Neural progenitor cell (in vitro differentiated cells): ENCODE data around the gene PADI1. TPM values are rescaled to one million over a fixed set of nuclear protein-coding genes. Genes with fewer than 3 reads are reported as not detected.

Experiments used
- DNase-seq: peaks from one replicate; pipeline ENCODE4 v3.0.0-alpha.2; 2016; ENCODE audit warnings: low spot score
- H2AFZ ChIP-seq: fragments of 200-600 bp; sonication (generic); replicated peaks from 2 replicates; pipeline ENCODE4 v1.6.1; 2016; ENCODE audit warnings: antibody characterized with exemption
- H3F3A ChIP-seq: fragments of 200-600 bp; sonication (generic); 2 replicates; pipeline ENCODE4 v1.6.1; 2016; ENCODE audit warnings: antibody characterized with exemption, low read depth
- H3K27ac ChIP-seq: fragments of 200-600 bp; sonication (generic); 2 replicates; pipeline ENCODE4 v1.5.1; 2016; ENCODE audit warnings: mild to moderate bottlenecking
- H3K27me3 ChIP-seq: fragments of 200-600 bp; sonication (generic); 2 replicates; pipeline ENCODE4 v1.6.1; 2016; ENCODE audit warnings: mild to moderate bottlenecking, moderate library complexity
- H3K36me3 ChIP-seq: fragments of 200-600 bp; sonication (generic); 2 replicates; pipeline ENCODE4 v1.5.1; 2016
- H3K4me1 ChIP-seq: fragments of 200-600 bp; sonication (generic); 2 replicates; pipeline ENCODE4 v1.6.1; 2016; ENCODE audit warnings: mixed run types
- H3K4me2 ChIP-seq: fragments of 200-600 bp; sonication (generic); 2 replicates; pipeline ENCODE4 v1.6.1; 2016
- H3K4me3 ChIP-seq: fragments of 200-600 bp; sonication (generic); 2 replicates; pipeline ENCODE4 v1.5.1; 2016
- H3K79me2 ChIP-seq: fragments of 200-600 bp; sonication (generic); 2 replicates; pipeline ENCODE4 v1.6.1; 2016; ENCODE audit warnings: low read depth
- H3K9ac ChIP-seq: fragments of 200-600 bp; sonication (generic); 2 replicates; pipeline ENCODE4 v1.6.1; 2016
- H3K9me3 ChIP-seq: fragments of 200-600 bp; sonication (generic); 2 replicates; pipeline ENCODE4 v1.5.1; 2016; ENCODE audit warnings: low read depth
- H4K20me1 ChIP-seq: fragments of 200-600 bp; sonication (generic); 2 replicates; pipeline ENCODE4 v1.6.1; 2016; ENCODE audit warnings: low read depth
- H3K27ac Mint-ChIP-seq: 3 replicates; pipeline ENCODE4 v1.8.0; 2021; ENCODE audit warnings: mixed read lengths
- H3K27me3 Mint-ChIP-seq: 2 replicates; pipeline ENCODE4 v1.8.0; 2022; ENCODE audit warnings: low read depth, mild to moderate bottlenecking, inconsistent platforms, moderate library complexity, mixed read lengths; ENCODE audit not compliant: insufficient read depth
- H3K36me3 Mint-ChIP-seq: 3 replicates; pipeline ENCODE4 v1.8.0; 2021; ENCODE audit warnings: mixed read lengths
- H3K4me1 Mint-ChIP-seq: 3 replicates; pipeline ENCODE4 v1.8.0; 2021; ENCODE audit warnings: mixed read lengths
- H3K4me3 Mint-ChIP-seq: 3 replicates; pipeline ENCODE4 v1.8.0; 2021; ENCODE audit warnings: mild to moderate bottlenecking, moderate library complexity, mixed read lengths
- H3K9me3 Mint-ChIP-seq: 3 replicates; pipeline ENCODE4 v1.8.0; 2020; ENCODE audit warnings: mixed read lengths
- CTCF ChIP-seq: fragments of 200-600 bp; sonication (generic); IDR thresholded peaks from 2 replicates; pipeline ENCODE4 v1.5.1; 2017; ENCODE audit warnings: antibody characterized with exemption, mild to moderate bottlenecking
- EZH2 ChIP-seq: fragments of 200-600 bp; sonication (generic); IDR thresholded peaks from 2 replicates; pipeline ENCODE4 v1.6.1; 2017; ENCODE audit warnings: antibody characterized with exemption, mild to moderate bottlenecking, moderate library complexity
- EZH2phosphoT487 ChIP-seq: fragments of 200-600 bp; sonication (generic); IDR thresholded peaks from 2 replicates; pipeline ENCODE4 v1.6.1; 2017; ENCODE audit warnings: antibody characterized with exemption
- microRNA-seq: library from miRNA; unstranded; fragments of <30 nt; microRNA quantifications from one replicate; pipeline ENCODE4, GENCODE V29; 2016
- small RNA-seq: library from RNA; depleted of rRNA; stranded (forward); fragments of <200 nt; gene quantifications from one replicate; pipeline ENCODE3, GENCODE V24; 2015
- total RNA-seq: library from RNA; depleted of rRNA; stranded (reverse); fragments of >200 nt; gene quantifications from 2 replicates; pipeline ENCODE4 v1.2.3, GENCODE V29; 2015; ENCODE audit warnings: low replicate concordance

PADI1 gene
- total RNA-seq, 1 donor from 2014 or later = 0.09 TPM

GRCh38 chr1:17292299-17293160 lies 87.6 kb downstream of the PADI1 start:
- Histone ChIP-seq H4K20me1 (no peaks in the 10 kb centered on the region), H3K9me3 (no peaks in the 10 kb centered on the region), H3K27ac (no peak overlapping the region), H3K27me3 (no peaks in the 10 kb centered on the region), H3K4me1 (no peaks in the 10 kb centered on the region), H3K9ac (no peak overlapping the region), H3K4me3 (no peak overlapping the region), H3F3A (no peaks in the 10 kb centered on the region), H3K36me3 (no peaks in the 10 kb centered on the region), H2AFZ (no peak overlapping the region), H3K79me2 (no peaks in the 10 kb centered on the region), H3K4me2 (no peak overlapping the region)
- TF ChIP-seq EZH2 (no peak), EZH2phosphoT487 (no peak), CTCF (no peak)
- no peak overlapping the region for H3K4me3 Mint-ChIP-seq
- H3K27ac Mint-ChIP-seq = no peak overlapping the region
- H3K27me3 Mint-ChIP-seq = peaks cover 16% of the 10 kb centered on the region
- DNase-seq = no peak
- no peaks in the 10 kb centered on the region for H3K36me3 Mint-ChIP-seq
- peaks cover 4% of the 10 kb centered on the region for H3K4me1 Mint-ChIP-seq
- H3K9me3 Mint-ChIP-seq = peaks cover 2% of the 10 kb centered on the region

- H3K4me1 ChIP-seq = no peaks in the 10 kb centered on the region
- no peaks in the 10 kb centered on the region for H3K36me3 ChIP-seq
- peaks cover 4% of the 10 kb centered on the region for H3K4me1 Mint-ChIP-seq
- H3K4me3 Mint-ChIP-seq = no peak overlapping the region
- no peak overlapping the region for H3K27ac ChIP-seq
- no peak for DNase-seq
- H3K9me3 Mint-ChIP-seq = peaks cover 2% of the 10 kb centered on the region
- no peaks in the 10 kb centered on the region for H3F3A ChIP-seq
- H3K4me3 ChIP-seq = no peak overlapping the region
- no peak overlapping the region for H3K4me2 ChIP-seq
- H3K79me2 ChIP-seq = no peaks in the 10 kb centered on the region
- H2AFZ ChIP-seq = no peak overlapping the region
- TF ChIP-seq CTCF (no peak), EZH2phosphoT487 (no peak), EZH2 (no peak)
- H3K27me3 ChIP-seq = no peaks in the 10 kb centered on the region
- H3K36me3 Mint-ChIP-seq = no peaks in the 10 kb centered on the region
- H4K20me1 ChIP-seq = no peaks in the 10 kb centered on the region
- peaks cover 10% of the 10 kb centered on the region for H3K27me3 Mint-ChIP-seq
- no peak overlapping the region for H3K27ac Mint-ChIP-seq
- H3K9ac ChIP-seq = no peak overlapping the region
- no peaks in the 10 kb centered on the region for H3K9me3 ChIP-seq
Observed at GRCh38 chr1:17293681-17294425, 88.9 kb downstream of the PADI1 start.

GRCh38 chr1:17295292-17295691 lies 90.4 kb downstream of the PADI1 start:
- TF ChIP-seq CTCF (no peak), EZH2phosphoT487 (no peak), EZH2 (no peak)
- Histone ChIP-seq H3K27me3 (no peaks in the 10 kb centered on the region), H3K36me3 (no peaks in the 10 kb centered on the region), H4K20me1 (no peaks in the 10 kb centered on the region), H2AFZ (no peak overlapping the region), H3K9ac (no peak overlapping the region), H3K27ac (no peak overlapping the region), H3K4me2 (no peak overlapping the region), H3F3A (no peaks in the 10 kb centered on the region), H3K9me3 (no peaks in the 10 kb centered on the region), H3K4me1 (no peaks in the 10 kb centered on the region), H3K79me2 (no peaks in the 10 kb centered on the region), H3K4me3 (no peak overlapping the region)
- Mint-ChIP-seq H3K9me3 (peaks cover 5% of the 10 kb centered on the region), H3K4me3 (no peak overlapping the region), H3K36me3 (no peaks in the 10 kb centered on the region), H3K27me3 (peaks cover 11% of the 10 kb centered on the region), H3K4me1 (no peaks in the 10 kb centered on the region), H3K27ac (no peak overlapping the region)
- DNase-seq = no peak

Small RNA genes within 50 kb of the gene (microRNA-seq; reads per million reads assigned to microRNA genes)
- not detected for gene MIR3972

Small RNA genes within 50 kb of the gene (small RNA-seq; reads per million reads assigned to genes)
- gene MIR3972 = not detected

Other genes with a start within 250 kb of the PADI1 start
- gene MFAP2, start 224.5 kb upstream of the PADI1 start, total RNA-seq = 68.8 and 160 TPM in 2 replicates
- 18.8 and 46.6 TPM in 2 replicates for gene ATP13A2, start 193.2 kb upstream of the PADI1 start, total RNA-seq
- 53.8 and 61.2 TPM in 2 replicates for gene SDHB, start 151.1 kb upstream of the PADI1 start, total RNA-seq
- gene PADI2, start 85.7 kb upstream of the PADI1 start, total RNA-seq = 0.77 and 1.4 TPM in 2 replicates
- gene PADI3, start 44.0 kb downstream of the PADI1 start, total RNA-seq = 1.0 and 2.0 TPM in 2 replicates
- not detected in 2 replicates for gene PADI4, start 103.1 kb downstream of the PADI1 start, total RNA-seq
- gene PADI6, start 167.1 kb downstream of the PADI1 start, total RNA-seq = not detected in 2 replicates
- gene RCC2, start 234.5 kb downstream of the PADI1 start, total RNA-seq = 126 and 165 TPM in 2 replicates